Measurements from ENCODE around the gene BACE1-AS.
"Not testable (repeated sequence)": the region's sequence is repeated elsewhere in the genome, so short reads cannot be mapped to it uniquely, and the experiment has no call there.

BACE1-AS gene

DNA sequence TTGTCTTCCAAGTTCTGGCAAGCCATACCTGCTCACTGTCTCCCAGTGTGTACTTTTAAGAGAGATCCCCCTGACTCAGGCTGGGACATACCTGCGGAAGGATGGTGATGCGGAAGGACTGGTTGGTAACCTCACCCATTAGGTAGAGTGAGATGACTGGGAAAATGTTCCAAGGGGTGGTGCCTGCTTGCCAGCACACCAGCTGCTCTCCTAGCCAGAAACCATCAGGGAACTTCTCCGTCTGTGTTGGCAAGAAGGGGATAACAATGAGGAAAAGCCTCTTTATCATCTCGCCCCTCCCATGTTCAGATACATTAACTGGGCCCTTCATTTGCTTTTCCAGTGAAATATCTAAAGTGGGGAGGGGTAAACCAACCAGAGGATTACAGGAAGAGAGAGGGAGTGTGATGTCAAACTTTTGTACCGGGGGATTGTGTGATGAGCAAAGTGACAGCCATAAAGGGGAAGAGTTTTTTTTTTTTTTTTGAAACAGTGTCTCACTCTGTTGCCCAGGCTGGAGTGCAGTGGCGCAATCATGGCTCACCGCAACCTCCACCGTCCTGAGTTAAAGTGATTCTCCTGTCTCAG lies at the start of gene BACE1-AS:
TSS of gene BACE1-AS (plus strand) at position 538 of the 588 bp plus-strand sequence.
- Histone ChIP-seq H3K36me3 (ENCODE audit: insufficient read depth, low read length) (peaks cover 80% of the 10 kb centered on the region), H3K4me3 (ENCODE audit: low read length) (no peak within 1 kb of the TSS)

GRCh38 chr11:117248341-117248740 lies 42.8 kb upstream of the BACE1-AS start:
- Histone ChIP-seq H3K27me3 (ENCODE audit: insufficient read depth, low read length) (no peaks in the 10 kb centered on the region), H3K4me1 (ENCODE audit: insufficient read depth, low read length) (no peaks in the 10 kb centered on the region), H3K36me3 (ENCODE audit: insufficient read depth, low read length) (peaks cover 70% of the 10 kb centered on the region), H2AFZ (ENCODE audit: low read depth, low read length) (no peak overlapping the region), H3K4me3 (ENCODE audit: low read length) (no peak overlapping the region), H3K9me3 (ENCODE audit: low read length) (no peaks in the 10 kb centered on the region)

More for the DNA sequence above, at the start of gene BACE1-AS:
- H3K4me1 ChIP-seq (ENCODE audit: insufficient read depth, low read length) = no peaks in the 10 kb centered on the region
- H2AFZ ChIP-seq (ENCODE audit: low read depth, low read length) = no peak within 1 kb of the TSS
- no peaks in the 10 kb centered on the region for H3K27me3 ChIP-seq (ENCODE audit: insufficient read depth, low read length)
- H3K9me3 ChIP-seq (ENCODE audit: low read length) = no peaks in the 10 kb centered on the region

DNA sequence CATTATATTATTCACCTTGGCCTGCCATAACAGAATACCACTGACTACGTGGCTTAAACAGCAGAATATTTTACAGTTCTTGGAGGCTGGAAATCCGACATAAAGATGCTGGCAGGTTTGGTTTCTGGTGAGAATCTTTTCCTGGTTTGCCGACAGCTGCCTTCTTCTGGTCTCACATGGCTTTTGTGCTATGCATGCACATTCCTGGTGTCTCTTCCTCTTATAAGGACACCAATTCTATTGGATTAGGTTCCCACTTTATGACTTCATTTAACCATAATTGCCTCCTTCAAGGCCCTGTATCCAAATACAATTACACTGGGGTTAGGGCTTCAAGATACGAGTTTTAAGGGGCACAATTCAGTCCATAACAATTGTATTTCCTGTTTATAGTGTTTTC lies 41.6 kb upstream of the BACE1-AS start:
- Histone ChIP-seq H3K27me3 (ENCODE audit: insufficient read depth, low read length) (no peaks in the 10 kb centered on the region), H3K36me3 (ENCODE audit: insufficient read depth, low read length) (peaks cover 66% of the 10 kb centered on the region), H3K9me3 (ENCODE audit: low read length) (no peaks in the 10 kb centered on the region), H2AFZ (ENCODE audit: low read depth, low read length) (no peak overlapping the region), H3K4me3 (ENCODE audit: low read length) (no peak overlapping the region), H3K4me1 (ENCODE audit: insufficient read depth, low read length) (no peaks in the 10 kb centered on the region)

GRCh38 chr11:117251506-117251905 lies 39.6 kb upstream of the BACE1-AS start:
- H3K36me3 ChIP-seq (ENCODE audit: insufficient read depth, low read length) = peaks cover 64% of the 10 kb centered on the region

GRCh38 chr11:117255966-117256365 lies 35.2 kb upstream of the BACE1-AS start:
- Histone ChIP-seq H3K36me3 (ENCODE audit: insufficient read depth, low read length) (peaks cover 45% of the 10 kb centered on the region), H3K4me1 (ENCODE audit: insufficient read depth, low read length) (no peaks in the 10 kb centered on the region), H3K9me3 (ENCODE audit: low read length) (no peaks in the 10 kb centered on the region), H3K4me3 (ENCODE audit: low read length) (no peak overlapping the region), H2AFZ (ENCODE audit: low read depth, low read length) (no peak overlapping the region), H3K27me3 (ENCODE audit: insufficient read depth, low read length) (no peaks in the 10 kb centered on the region)

More at GRCh38 chr11:117251506-117251905, 39.6 kb upstream of the BACE1-AS start:
- no peaks in the 10 kb centered on the region for H3K9me3 ChIP-seq (ENCODE audit: low read length)
- no peak overlapping the region for H3K4me3 ChIP-seq (ENCODE audit: low read length)
- H3K4me1 ChIP-seq (ENCODE audit: insufficient read depth, low read length) = no peaks in the 10 kb centered on the region
- no peaks in the 10 kb centered on the region for H3K27me3 ChIP-seq (ENCODE audit: insufficient read depth, low read length)
- no peak overlapping the region for H2AFZ ChIP-seq (ENCODE audit: low read depth, low read length)

GRCh38 chr11:117256573-117256972 lies 34.6 kb upstream of the BACE1-AS start:
- no peak overlapping the region for H2AFZ ChIP-seq (ENCODE audit: low read depth, low read length)
- H3K4me3 ChIP-seq (ENCODE audit: low read length) = no peak overlapping the region
- H3K4me1 ChIP-seq (ENCODE audit: insufficient read depth, low read length) = no peaks in the 10 kb centered on the region
- no peaks in the 10 kb centered on the region for H3K27me3 ChIP-seq (ENCODE audit: insufficient read depth, low read length)
- H3K9me3 ChIP-seq (ENCODE audit: low read length) = no peaks in the 10 kb centered on the region
- peaks cover 45% of the 10 kb centered on the region for H3K36me3 ChIP-seq (ENCODE audit: insufficient read depth, low read length)

DNA sequence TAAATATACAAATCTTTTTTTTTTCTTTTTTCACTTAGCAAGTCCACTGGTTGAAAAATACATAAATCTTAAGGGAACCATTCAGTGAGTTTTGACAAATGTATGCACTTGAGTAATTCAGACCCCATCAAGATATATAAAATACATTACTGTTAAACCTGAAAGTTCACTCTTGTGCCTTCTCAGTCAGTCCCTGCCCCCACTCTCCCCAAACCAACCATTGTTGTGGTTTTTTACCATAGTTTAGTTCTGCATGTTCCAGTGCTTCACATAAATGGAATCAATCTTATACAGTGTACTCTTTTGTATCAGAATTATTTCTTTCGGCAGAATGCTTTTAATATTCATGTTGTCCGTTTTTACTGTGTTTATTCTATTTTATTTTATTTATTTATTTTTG lies 32.6 kb upstream of the BACE1-AS start:
- Histone ChIP-seq H2AFZ (ENCODE audit: low read depth, low read length) (no peak overlapping the region), H3K4me3 (ENCODE audit: low read length) (no peak overlapping the region), H3K4me1 (ENCODE audit: insufficient read depth, low read length) (no peaks in the 10 kb centered on the region), H3K27me3 (ENCODE audit: insufficient read depth, low read length) (no peaks in the 10 kb centered on the region), H3K9me3 (ENCODE audit: low read length) (no peaks in the 10 kb centered on the region), H3K36me3 (ENCODE audit: insufficient read depth, low read length) (peaks cover 39% of the 10 kb centered on the region)

- no peak overlapping the region for H3K4me3 ChIP-seq (ENCODE audit: low read length)
These were observed 31.7 kb upstream of the BACE1-AS start for GRCh38 chr11:117259417-117259816.

DNA sequence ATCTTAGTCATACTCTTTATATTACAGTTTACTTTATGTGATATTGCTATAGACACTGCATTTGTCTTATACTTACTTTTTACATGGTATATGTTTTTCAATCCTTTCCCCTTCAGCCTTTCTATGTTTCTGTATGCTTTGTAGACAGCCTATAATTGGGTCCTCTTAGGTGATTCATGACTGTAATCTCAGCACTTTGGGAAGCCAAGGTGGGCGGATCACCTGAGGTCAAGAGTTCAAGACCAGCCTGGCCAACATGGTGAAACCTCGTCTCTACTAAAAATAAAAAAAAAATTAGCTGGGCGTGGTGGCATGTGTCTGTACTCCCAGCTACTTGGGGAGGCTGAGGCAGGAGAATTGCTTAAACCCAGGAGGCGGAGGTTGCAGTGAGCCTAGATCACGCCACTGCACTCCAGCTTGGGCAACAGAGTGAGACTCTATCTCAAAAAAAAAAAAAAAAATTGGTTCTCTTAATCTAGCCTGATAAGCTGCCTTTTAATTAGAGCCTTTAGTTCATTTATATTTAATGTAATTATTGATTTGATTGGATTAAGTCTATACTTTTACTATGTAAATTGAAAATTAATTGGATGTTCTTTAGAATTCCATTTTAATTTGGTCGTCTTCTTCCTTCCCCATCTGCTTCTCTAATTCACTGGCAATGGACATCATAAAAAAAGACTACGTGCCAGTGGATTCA lies 26.4 kb upstream of the BACE1-AS start:
- not testable (repeated sequence) for H3K4me1 ChIP-seq (ENCODE audit: insufficient read depth, low read length); H3K4me3 ChIP-seq (ENCODE audit: low read length); H3K9me3 ChIP-seq (ENCODE audit: low read length); H2AFZ ChIP-seq (ENCODE audit: low read depth, low read length); H3K27me3 ChIP-seq (ENCODE audit: insufficient read depth, low read length)
- H3K36me3 ChIP-seq (ENCODE audit: insufficient read depth, low read length) = peaks cover 28% of the 10 kb centered on the region

More at GRCh38 chr11:117259417-117259816, 31.7 kb upstream of the BACE1-AS start:
- Histone ChIP-seq H3K36me3 (ENCODE audit: insufficient read depth, low read length) (peaks cover 38% of the 10 kb centered on the region), H2AFZ (ENCODE audit: low read depth, low read length) (no peak overlapping the region), H3K9me3 (ENCODE audit: low read length) (no peaks in the 10 kb centered on the region), H3K27me3 (ENCODE audit: insufficient read depth, low read length) (no peaks in the 10 kb centered on the region), H3K4me1 (ENCODE audit: insufficient read depth, low read length) (no peaks in the 10 kb centered on the region)

DNA sequence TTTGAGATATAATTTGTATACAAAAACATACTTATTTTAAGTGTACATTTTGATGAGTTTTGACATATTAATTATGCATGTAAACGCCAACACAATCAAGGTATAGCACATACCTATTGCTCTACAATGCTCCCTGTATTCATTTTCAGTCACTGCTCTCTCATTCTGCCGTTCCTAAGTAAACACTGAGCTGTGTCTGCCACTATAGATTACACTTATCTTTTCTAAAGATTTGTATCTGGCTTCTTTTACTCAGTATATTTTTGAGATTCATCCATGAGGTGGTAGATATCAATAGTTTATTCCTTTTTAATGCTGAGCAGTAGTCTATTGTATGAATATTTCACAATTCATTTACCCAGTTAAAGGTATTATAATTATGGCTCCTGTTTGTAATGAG lies 25.4 kb upstream of the BACE1-AS start:
- H3K9me3 ChIP-seq (ENCODE audit: low read length) = peaks cover 2% of the 10 kb centered on the region
- no peak overlapping the region for H3K4me3 ChIP-seq (ENCODE audit: low read length)
- no peaks in the 10 kb centered on the region for H3K27me3 ChIP-seq (ENCODE audit: insufficient read depth, low read length)
- no peaks in the 10 kb centered on the region for H3K4me1 ChIP-seq (ENCODE audit: insufficient read depth, low read length)
- H2AFZ ChIP-seq (ENCODE audit: low read depth, low read length) = no peak overlapping the region
- peaks cover 25% of the 10 kb centered on the region for H3K36me3 ChIP-seq (ENCODE audit: insufficient read depth, low read length)

DNA sequence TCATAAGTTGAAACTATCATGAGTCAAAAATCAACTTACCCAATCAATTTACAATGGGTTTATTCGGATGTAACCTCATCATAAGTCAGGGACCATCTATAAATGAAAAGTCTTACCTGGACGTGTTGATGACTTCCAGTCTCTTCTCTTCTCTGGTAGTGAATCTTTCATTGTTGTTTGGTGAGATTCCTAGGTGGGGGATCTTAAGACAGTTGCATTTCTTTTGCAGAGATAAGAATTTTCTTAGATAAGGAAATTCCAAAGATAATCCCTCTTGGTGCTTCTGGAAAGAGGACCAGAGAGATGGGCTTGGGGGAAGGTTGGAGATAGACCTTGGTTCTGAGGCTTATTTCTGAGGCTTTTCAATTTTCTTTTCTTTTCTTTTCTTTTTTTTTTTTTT lies 21.3 kb upstream of the BACE1-AS start:
- H3K4me3 ChIP-seq (ENCODE audit: low read length) = no peak overlapping the region
- no peak overlapping the region for H2AFZ ChIP-seq (ENCODE audit: low read depth, low read length)
- peaks cover 24% of the 10 kb centered on the region for H3K36me3 ChIP-seq (ENCODE audit: insufficient read depth, low read length)
- H3K9me3 ChIP-seq (ENCODE audit: low read length) = peaks cover 7% of the 10 kb centered on the region
- no peaks in the 10 kb centered on the region for H3K4me1 ChIP-seq (ENCODE audit: insufficient read depth, low read length)
- no peaks in the 10 kb centered on the region for H3K27me3 ChIP-seq (ENCODE audit: insufficient read depth, low read length)

GRCh38 chr11:117271208-117271607 lies 19.9 kb upstream of the BACE1-AS start:
- Histone ChIP-seq H2AFZ (ENCODE audit: low read depth, low read length) (no peak overlapping the region), H3K27me3 (ENCODE audit: insufficient read depth, low read length) (no peaks in the 10 kb centered on the region), H3K4me3 (ENCODE audit: low read length) (no peak overlapping the region), H3K36me3 (ENCODE audit: insufficient read depth, low read length) (peaks cover 27% of the 10 kb centered on the region), H3K9me3 (ENCODE audit: low read length) (peaks cover 7% of the 10 kb centered on the region), H3K4me1 (ENCODE audit: insufficient read depth, low read length) (no peaks in the 10 kb centered on the region)

- H3K36me3 ChIP-seq (ENCODE audit: insufficient read depth, low read length) = peaks cover 24% of the 10 kb centered on the region
- H2AFZ ChIP-seq (ENCODE audit: low read depth, low read length); H3K4me1 ChIP-seq (ENCODE audit: insufficient read depth, low read length); H3K9me3 ChIP-seq (ENCODE audit: low read length); H3K4me3 ChIP-seq (ENCODE audit: low read length); H3K27me3 ChIP-seq (ENCODE audit: insufficient read depth, low read length): not testable (repeated sequence)
These were observed 19.0 kb upstream of the BACE1-AS start for GRCh38 chr11:117272175-117272574.

All from neuron (in vitro differentiated cells).